Cardiac fibroblast (primary cell): ENCODE results near the gene DLG5.

ENCODE experiments used
- DNase-seq, 2 donors: peaks; one replicate each; pipeline versions ENCODE4 v3.0.0 to v3.0.0-alpha.2; 2010; ENCODE audit warnings: low read depth in 2 of 2
- H3K4me3 ChIP-seq, 2 donors: replicated peaks in 1 of 2; 1 replicate in 1 of 2; 2 replicates in 1 of 2; pipeline ENCODE4 v1.5.1; 2011; ENCODE audit warnings: low read depth in 2 of 2, low read length in 2 of 2, mild to moderate bottlenecking in 2 of 2, moderate library complexity in 1 of 2
- CTCF ChIP-seq: IDR thresholded peaks from one replicate; pipeline ENCODE4 v1.5.1; 2011; ENCODE audit warnings: low read depth, mild to moderate bottlenecking, low read length, inconsistent platforms

The DLG5 gene

GRCh38 chr10:77821551-77821950 lies 105.0 kb downstream of the DLG5 start:
- no peak overlapping the region for H3K4me3 ChIP-seq
- no peak for TF ChIP-seq CTCF
- DNase-seq: no peak

- TF ChIP-seq CTCF: no peak
- no peak for DNase-seq
- H3K4me3 ChIP-seq: no peak overlapping the region
These were observed 105.5 kb downstream of the DLG5 start for GRCh38 chr10:77821036-77821435.

GRCh38 chr10:77820349-77820748 lies 106.2 kb downstream of the DLG5 start:
- H3K4me3 ChIP-seq: no peak overlapping the region
- no peak for TF ChIP-seq CTCF
- no peak for DNase-seq

GRCh38 chr10:77819210-77820112 lies 107.1 kb downstream of the DLG5 start:
- H3K4me3 ChIP-seq: no peak overlapping the region
- no peak for TF ChIP-seq CTCF
- DNase-seq: no peak

GRCh38 chr10:77818378-77818777 lies 108.2 kb downstream of the DLG5 start:
- no peak for TF ChIP-seq CTCF
- no peak overlapping the region for H3K4me3 ChIP-seq
- DNase-seq: no peak

GRCh38 chr10:77817541-77817940 lies 109.0 kb downstream of the DLG5 start:
- no peak overlapping the region for H3K4me3 ChIP-seq
- TF ChIP-seq CTCF: no peak
- no peak for DNase-seq
